Gastrocnemius medialis (tissue), 4 donors: Measurements from ENCODE around the gene R3HCC1L. TPM values are rescaled to one million over a fixed set of nuclear protein-coding genes. Genes with fewer than 3 reads are reported as not detected.

Source experiments
- ATAC-seq, 2 donors: fragments of 150-250 bp; one replicate each; pipeline ENCODE4 v1.9.1; 2016
- DNase-seq, 2 donors: peaks; one replicate each; pipeline ENCODE4 v3.0.0-alpha.2; 2019
- H3K27ac ChIP-seq, 4 donors: fragments of 200-600 bp; sonication (generic); 1 replicate in 1 of 4; 2 replicates in 3 of 4; pipeline ENCODE4 v1.5.1; 2016 to 2018; ENCODE audit warnings: mild to moderate bottlenecking in 2 of 4, moderate library complexity in 1 of 4
- H3K27me3 ChIP-seq, 3 donors: fragments of 200-600 bp; sonication (generic) in 2 of 3; 1 replicate in 1 of 3; 2 replicates in 2 of 3; pipeline versions ENCODE4 v1.5.1 to v1.6.0; 2016 to 2019; ENCODE audit warnings: mild to moderate bottlenecking in 1 of 3, moderate library complexity in 1 of 3
- H3K36me3 ChIP-seq, 2 donors: fragments of 200-600 bp; sonication (generic) in 1 of 2; one replicate each; pipeline ENCODE4 v1.5.1; 2017 to 2018
- H3K4me1 ChIP-seq, 2 donors: fragments of 200-600 bp; sonication (generic) in 1 of 2; one replicate each; pipeline ENCODE4 v1.5.1; 2016 to 2017; ENCODE audit warnings: mild to moderate bottlenecking in 2 of 2
- H3K4me3 ChIP-seq, 4 donors: fragments of 200-600 bp; sonication (generic) in 3 of 4; 1 replicate in 1 of 4; 2 replicates in 3 of 4; pipeline ENCODE4 v1.5.1; 2016 to 2019; ENCODE audit warnings: mild to moderate bottlenecking in 2 of 4
- H3K9me3 ChIP-seq, 3 donors: fragments of 200-600 bp; sonication (generic) in 2 of 3; 1 replicate in 1 of 3; 2 replicates in 2 of 3; pipeline ENCODE4 v1.5.1; 2016 to 2019
- CTCF ChIP-seq, 5 experiments: fragments of 450-650 bp in 3 of 5; fragments of 200-600 bp in 2 of 5; sonication (generic) in 2 of 5; IDR thresholded peaks in 4 of 5; conservative IDR thresholded peaks in 1 of 5; 1 replicate in 4 of 5; 2 replicates in 1 of 5; pipeline ENCODE4 v1.5.1; 2016 to 2019; ENCODE audit warnings: antibody characterized with exemption in 5 of 5, mild to moderate bottlenecking in 3 of 5, moderate library complexity in 3 of 5
- POLR2A ChIP-seq, 2 donors: fragments of 450-650 bp; IDR thresholded peaks; one replicate each; pipeline ENCODE4 v1.6.1; 2017; ENCODE audit warnings: antibody characterized with exemption in 2 of 2, mild to moderate bottlenecking in 2 of 2, moderate library complexity in 2 of 2
- in situ Hi-C, 4 donors: fragments of 200-750 bp; cut with MboI; loops; one replicate each; pipeline versions ENCODE4 v1.15.0 to v1.8.0; 2017; ENCODE audit warnings: low sequenced_read_pairs in 4 of 4
- intact Hi-C: fragments of 100-400 bp; cut with DNase I; formaldehyde crosslinking; loops from one replicate; pipeline ENCODE4 v1.15.1; 2023; ENCODE audit warnings: low total_unique reads
- total RNA-seq, 4 donors: library from RNA; depleted of rRNA; stranded (reverse); fragments of >200 nt; gene quantifications; one replicate each; pipeline versions ENCODE4 v1.1.0 to v1.2.3, GENCODE V29; 2016

Gene R3HCC1L
- total RNA-seq, 4 donors from 2014 or later: 6.7 to 10.8 (median 10.1) TPM

GRCh38 chr10:98269435-98269912 lies 135.0 kb downstream of the R3HCC1L start:
- DNase-seq: peak; percentile 74 to 91
- intact Hi-C loops (loop anchor here (1.0 to 10.0 kb wide), 3 partner anchors 45 to 975 kb away; no protein-coding TSS in a partner anchor), in situ Hi-C loops (loop anchor here in 2 of 4 donors (5.0 to 25.0 kb wide), 3 partner anchors 38 to 168 kb away; partner anchors contain the start of gene HPS1 (in 1 of the 2))
- no peak overlapping the region for H3K4me3 ChIP-seq
- H3K27me3 ChIP-seq: no peaks in the 10 kb centered on the region
- peak; percentile 72 to 78 for ATAC-seq
- H3K9me3 ChIP-seq: no peaks in the 10 kb centered on the region
- H3K4me1 ChIP-seq: peaks cover 31 to 36% of the 10 kb centered on the region in 2 donors
- no peak for TF ChIP-seq POLR2A (IDR thresholded peaks at IDR 0.05)
- no peak for TF ChIP-seq CTCF (IDR thresholded peaks at IDR 0.05 in 4 of 5, conservative IDR thresholded peaks at IDR 0.05 in 1 of 5)
- no peaks in the 10 kb centered on the region for H3K36me3 ChIP-seq
- peak overlapping the region; percentile 76 to 78 (median 78) for H3K27ac ChIP-seq

GRCh38 chr10:98270073-98270740 lies 135.8 kb downstream of the R3HCC1L start:
- TF ChIP-seq CTCF (IDR thresholded peaks at IDR 0.05 in 4 of 5, conservative IDR thresholded peaks at IDR 0.05 in 1 of 5) (no peak), POLR2A (IDR thresholded peaks at IDR 0.05) (no peak)
- intact Hi-C loops: no loop called here

GRCh38 chr10:98270786-98271185 lies 136.3 kb downstream of the R3HCC1L start:
- intact Hi-C loops: no loop called here
- in situ Hi-C loops: loop anchor here in 1 of 4 donors (25.0 kb wide), 1 partner anchor 167 kb away; the partner anchor contains the start of gene HPS1

More at GRCh38 chr10:98270073-98270740, 135.8 kb downstream of the R3HCC1L start:
- peak overlapping the region; percentile 76 to 78 (median 78) for H3K27ac ChIP-seq
- no peaks in the 10 kb centered on the region for H3K36me3 ChIP-seq
- H3K4me3 ChIP-seq: no peak overlapping the region
- no peaks in the 10 kb centered on the region for H3K27me3 ChIP-seq
- peaks cover 31 to 36% of the 10 kb centered on the region in 2 donors for H3K4me1 ChIP-seq
- no peak for ATAC-seq
- no peak for DNase-seq
- in situ Hi-C loops: loop anchor here in 1 of 4 donors (25.0 kb wide), 1 partner anchor 167 kb away; the partner anchor contains the start of gene HPS1
- H3K9me3 ChIP-seq: no peaks in the 10 kb centered on the region

GRCh38 chr10:98272245-98272644 lies 137.8 kb downstream of the R3HCC1L start:
- H3K4me3 ChIP-seq: no peak overlapping the region
- no peaks in the 10 kb centered on the region for H3K27me3 ChIP-seq
- no peaks in the 10 kb centered on the region for H3K36me3 ChIP-seq
- no peak for ATAC-seq
- TF ChIP-seq CTCF (IDR thresholded peaks at IDR 0.05 in 4 of 5, conservative IDR thresholded peaks at IDR 0.05 in 1 of 5) (no peak), POLR2A (IDR thresholded peaks at IDR 0.05) (no peak)
- no peaks in the 10 kb centered on the region for H3K9me3 ChIP-seq
- no peak overlapping the region for H3K27ac ChIP-seq
- peaks cover 22 to 23% of the 10 kb centered on the region in 2 donors for H3K4me1 ChIP-seq
- in situ Hi-C loops (loop anchor here in 1 of 4 donors (25.0 kb wide), 1 partner anchor 165 kb away; the partner anchor contains the start of gene HPS1), intact Hi-C loops (no loop called here)
- no peak for DNase-seq

More at GRCh38 chr10:98270786-98271185, 136.3 kb downstream of the R3HCC1L start:
- no peak for TF ChIP-seq CTCF (IDR thresholded peaks at IDR 0.05 in 4 of 5, conservative IDR thresholded peaks at IDR 0.05 in 1 of 5)
- no peak for TF ChIP-seq POLR2A (IDR thresholded peaks at IDR 0.05)
- H3K27me3 ChIP-seq: no peaks in the 10 kb centered on the region
- ATAC-seq (no peak), DNase-seq (no peak)
- no peaks in the 10 kb centered on the region for H3K36me3 ChIP-seq
- H3K4me1 ChIP-seq: peaks cover 27 to 36% of the 10 kb centered on the region in 2 donors
- H3K9me3 ChIP-seq: no peaks in the 10 kb centered on the region
- H3K4me3 ChIP-seq: no peak overlapping the region
- H3K27ac ChIP-seq: no peak overlapping the region
